Measurements from ENCODE around the gene AFAP1. TPM values are rescaled to one million over a fixed set of nuclear protein-coding genes. Genes with fewer than 3 reads are reported as not detected.

Gene AFAP1
- total RNA-seq, 4 donors from 2014 or later = 15.8 to 42.9 (median 31.3) TPM

DNA sequence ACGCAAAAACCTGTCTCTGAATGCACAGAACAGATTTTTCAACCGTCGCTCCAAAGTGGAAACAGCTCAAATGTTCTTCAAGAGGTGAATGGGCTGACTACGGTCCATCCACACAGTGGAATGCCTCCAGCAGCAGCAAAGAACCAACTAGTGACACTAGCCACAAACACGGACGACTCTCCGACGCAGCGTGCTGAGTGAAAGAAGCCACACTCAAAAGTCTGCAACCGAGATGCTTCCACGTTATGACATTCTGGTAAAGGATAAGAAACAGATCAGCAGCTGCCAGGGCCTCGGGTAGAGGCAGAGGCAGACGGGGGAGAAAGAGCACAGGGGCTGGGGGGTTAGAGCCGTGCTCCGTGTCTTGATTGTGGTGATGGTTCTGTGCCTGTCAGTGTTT lies 125.2 kb downstream of the AFAP1 start:
- Histone ChIP-seq H3K9me3 (no peaks in the 10 kb centered on the region), H3K4me1 (peaks cover 0 to 33% (median 0%) of the 10 kb centered on the region in 4 donors), H3K27me3 (no peaks in the 10 kb centered on the region), H3K4me3 (no peak overlapping the region), H3K36me3 (peaks cover 0 to 13% (median 0%) of the 10 kb centered on the region in 3 donors), H3K27ac (no peak overlapping the region)
- TF ChIP-seq POLR2A (IDR thresholded peaks at IDR 0.05) = no peak
- TF ChIP-seq, protein P1, sequence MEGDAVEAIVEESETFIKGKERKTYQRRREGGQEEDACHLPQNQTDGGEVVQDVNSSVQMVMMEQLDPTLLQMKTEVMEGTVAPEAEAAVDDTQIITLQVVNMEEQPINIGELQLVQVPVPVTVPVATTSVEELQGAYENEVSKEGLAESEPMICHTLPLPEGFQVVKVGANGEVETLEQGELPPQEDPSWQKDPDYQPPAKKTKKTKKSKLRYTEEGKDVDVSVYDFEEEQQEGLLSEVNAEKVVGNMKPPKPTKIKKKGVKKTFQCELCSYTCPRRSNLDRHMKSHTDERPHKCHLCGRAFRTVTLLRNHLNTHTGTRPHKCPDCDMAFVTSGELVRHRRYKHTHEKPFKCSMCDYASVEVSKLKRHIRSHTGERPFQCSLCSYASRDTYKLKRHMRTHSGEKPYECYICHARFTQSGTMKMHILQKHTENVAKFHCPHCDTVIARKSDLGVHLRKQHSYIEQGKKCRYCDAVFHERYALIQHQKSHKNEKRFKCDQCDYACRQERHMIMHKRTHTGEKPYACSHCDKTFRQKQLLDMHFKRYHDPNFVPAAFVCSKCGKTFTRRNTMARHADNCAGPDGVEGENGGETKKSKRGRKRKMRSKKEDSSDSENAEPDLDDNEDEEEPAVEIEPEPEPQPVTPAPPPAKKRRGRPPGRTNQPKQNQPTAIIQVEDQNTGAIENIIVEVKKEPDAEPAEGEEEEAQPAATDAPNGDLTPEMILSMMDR (IDR thresholded peaks at IDR 0.05) = no peak
- no peak for DNase-seq

DNA sequence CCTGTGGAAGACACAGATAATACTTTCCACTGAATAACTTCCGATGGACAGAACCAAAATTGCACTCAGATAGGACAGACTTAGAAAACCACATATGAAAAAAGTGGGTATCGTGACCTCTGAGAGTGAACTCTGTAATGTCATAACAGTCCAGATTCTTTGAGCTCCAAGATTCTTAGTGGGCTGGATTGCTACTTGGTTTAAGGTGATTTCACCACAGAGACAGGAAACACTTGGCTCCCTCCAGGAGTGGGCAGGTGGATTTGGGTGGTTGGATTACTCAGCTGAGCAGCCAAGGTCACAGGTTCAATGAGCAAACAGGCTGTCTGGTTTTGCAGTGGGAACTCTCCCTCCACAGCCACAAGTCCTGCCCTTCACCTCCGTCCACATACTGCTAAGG lies 126.0 kb downstream of the AFAP1 start:
- no peaks in the 10 kb centered on the region for H3K27me3 ChIP-seq
- no peak for DNase-seq
- no peak overlapping the region for H3K4me3 ChIP-seq
- TF ChIP-seq, protein P1 (IDR thresholded peaks at IDR 0.05) = no peak
- no peak for TF ChIP-seq POLR2A (IDR thresholded peaks at IDR 0.05)
- H3K9me3 ChIP-seq = no peaks in the 10 kb centered on the region
- H3K36me3 ChIP-seq = peaks cover 0 to 19% (median 0%) of the 10 kb centered on the region in 3 donors
- peak overlapping the region in 1 of 4 donors; percentile 71 for H3K27ac ChIP-seq
- peaks cover 0 to 26% (median 0%) of the 10 kb centered on the region in 4 donors for H3K4me1 ChIP-seq

DNA sequence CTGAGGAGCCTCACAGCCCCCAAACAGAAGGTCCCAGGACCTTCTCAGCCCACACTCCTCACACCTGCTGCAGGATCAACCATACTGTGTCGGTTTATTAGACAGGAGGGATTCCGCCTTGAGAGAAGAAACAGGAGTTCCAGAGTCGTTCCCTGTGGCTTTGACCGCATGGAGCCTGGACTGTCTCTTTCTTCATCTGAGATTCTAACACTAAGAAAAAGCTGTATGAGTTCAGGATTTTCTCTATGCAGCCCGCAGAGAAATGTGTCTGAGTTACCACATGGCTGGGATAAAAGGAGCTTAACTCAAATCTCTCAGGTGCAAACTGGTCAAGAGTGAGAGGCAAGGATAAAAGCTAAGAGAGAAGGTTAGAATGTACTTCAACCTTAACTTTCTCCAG lies 126.7 kb downstream of the AFAP1 start:
- peaks cover 0 to 27% (median 0%) of the 10 kb centered on the region in 3 donors for H3K36me3 ChIP-seq
- no peak for TF ChIP-seq POLR2A (IDR thresholded peaks at IDR 0.05)
- TF ChIP-seq, protein P1 (IDR thresholded peaks at IDR 0.05) = no peak
- no peak overlapping the region for H3K4me3 ChIP-seq
- H3K27me3 ChIP-seq = no peaks in the 10 kb centered on the region
- H3K27ac ChIP-seq = peak overlapping the region in 2 of 4 donors; percentile 2 to 71
- H3K9me3 ChIP-seq = no peaks in the 10 kb centered on the region
- no peak for DNase-seq
- peaks cover 0 to 26% (median 0%) of the 10 kb centered on the region in 4 donors for H3K4me1 ChIP-seq

DNA sequence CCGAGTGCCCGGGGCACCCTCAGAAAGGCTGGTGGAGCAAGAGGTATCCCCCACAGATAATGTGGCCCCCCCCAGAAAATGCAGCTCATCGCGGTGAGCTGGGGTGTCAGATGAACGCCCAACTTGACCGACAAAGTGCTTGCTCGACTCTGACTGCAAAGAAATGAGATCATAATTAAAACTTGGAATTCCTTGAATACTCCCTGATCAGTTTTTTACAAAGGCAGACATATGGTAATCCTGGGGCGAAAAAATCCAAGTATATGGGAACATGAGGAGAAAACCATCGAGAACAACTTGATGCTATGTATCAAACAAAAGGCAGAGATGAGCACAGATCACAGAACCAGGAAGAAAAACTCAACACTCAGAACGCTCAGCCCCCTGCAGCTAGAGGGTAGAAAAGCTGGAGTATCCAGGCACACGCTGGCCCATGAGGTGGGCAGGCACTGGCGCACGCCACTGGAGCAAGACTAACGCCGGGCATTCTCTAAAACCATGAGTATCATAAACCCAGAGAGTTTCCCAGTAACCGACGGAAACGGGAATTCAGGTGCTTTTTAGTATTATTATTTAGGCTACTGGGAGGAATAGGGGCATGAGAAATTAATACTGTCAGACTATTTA lies 127.3 kb downstream of the AFAP1 start:
- H3K27me3 ChIP-seq = no peaks in the 10 kb centered on the region
- no peak for DNase-seq
- H3K9me3 ChIP-seq = no peaks in the 10 kb centered on the region
- no peak for TF ChIP-seq POLR2A (IDR thresholded peaks at IDR 0.05)
- TF ChIP-seq, protein P1 (IDR thresholded peaks at IDR 0.05) = no peak
- H3K4me3 ChIP-seq = no peak overlapping the region
- peak overlapping the region in 3 of 4 donors; percentile 31 to 75 (median 71) for H3K27ac ChIP-seq
- peaks cover 0 to 30% (median 0%) of the 10 kb centered on the region in 3 donors for H3K36me3 ChIP-seq
- peaks cover 0 to 32% (median 0%) of the 10 kb centered on the region in 4 donors for H3K4me1 ChIP-seq

DNA sequence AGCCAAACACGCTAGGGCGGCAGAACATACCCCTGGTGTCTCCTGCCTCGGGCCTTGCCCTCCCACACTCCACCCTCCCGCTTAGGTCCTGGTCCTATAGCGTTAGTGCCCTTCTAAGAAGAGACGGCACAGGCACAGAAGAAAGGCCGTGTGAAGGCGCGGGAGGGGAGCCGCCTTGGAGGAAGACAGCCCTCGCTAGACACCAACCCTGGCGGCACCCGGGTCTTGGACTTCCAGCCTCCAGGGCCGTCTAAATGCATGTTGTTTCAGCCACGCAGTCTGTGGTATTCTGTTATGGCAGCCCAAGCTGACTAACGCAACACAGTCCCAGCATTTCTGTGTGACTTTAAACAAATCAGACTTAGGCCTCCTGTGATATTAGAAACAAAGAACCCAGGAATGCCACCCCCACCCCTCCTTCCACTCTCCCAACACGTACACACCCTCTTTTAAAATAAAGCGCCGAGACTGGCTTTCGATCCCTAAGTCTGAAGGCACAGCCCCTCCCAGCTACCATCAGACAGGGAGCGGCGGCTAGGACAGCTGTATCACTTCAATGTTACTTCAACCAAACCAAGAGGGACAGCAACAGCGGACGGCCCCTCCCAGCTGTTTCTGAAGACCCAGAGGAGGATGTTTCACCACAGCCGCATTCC lies 128.0 kb downstream of the AFAP1 start:
- Histone ChIP-seq H3K4me3 (peak overlapping the region in 1 of 4 donors; percentile 5), H3K9me3 (no peaks in the 10 kb centered on the region), H3K4me1 (peaks cover 0 to 39% (median 0%) of the 10 kb centered on the region in 4 donors), H3K27ac (peak overlapping the region; percentile 3 to 75 (median 51)), H3K36me3 (peaks cover 0 to 30% (median 0%) of the 10 kb centered on the region in 3 donors), H3K27me3 (no peaks in the 10 kb centered on the region)
- TF ChIP-seq POLR2A (IDR thresholded peaks at IDR 0.05) = no peak
- TF ChIP-seq, protein P1 (IDR thresholded peaks at IDR 0.05) = no peak
- DNase-seq = peak in 2 of 3 donors; percentile 24 to 76

Data from Peyer's patch (tissue), 4 donors.